ENCODE measurements around the gene GLT1D1.

GLT1D1 gene

DNA sequence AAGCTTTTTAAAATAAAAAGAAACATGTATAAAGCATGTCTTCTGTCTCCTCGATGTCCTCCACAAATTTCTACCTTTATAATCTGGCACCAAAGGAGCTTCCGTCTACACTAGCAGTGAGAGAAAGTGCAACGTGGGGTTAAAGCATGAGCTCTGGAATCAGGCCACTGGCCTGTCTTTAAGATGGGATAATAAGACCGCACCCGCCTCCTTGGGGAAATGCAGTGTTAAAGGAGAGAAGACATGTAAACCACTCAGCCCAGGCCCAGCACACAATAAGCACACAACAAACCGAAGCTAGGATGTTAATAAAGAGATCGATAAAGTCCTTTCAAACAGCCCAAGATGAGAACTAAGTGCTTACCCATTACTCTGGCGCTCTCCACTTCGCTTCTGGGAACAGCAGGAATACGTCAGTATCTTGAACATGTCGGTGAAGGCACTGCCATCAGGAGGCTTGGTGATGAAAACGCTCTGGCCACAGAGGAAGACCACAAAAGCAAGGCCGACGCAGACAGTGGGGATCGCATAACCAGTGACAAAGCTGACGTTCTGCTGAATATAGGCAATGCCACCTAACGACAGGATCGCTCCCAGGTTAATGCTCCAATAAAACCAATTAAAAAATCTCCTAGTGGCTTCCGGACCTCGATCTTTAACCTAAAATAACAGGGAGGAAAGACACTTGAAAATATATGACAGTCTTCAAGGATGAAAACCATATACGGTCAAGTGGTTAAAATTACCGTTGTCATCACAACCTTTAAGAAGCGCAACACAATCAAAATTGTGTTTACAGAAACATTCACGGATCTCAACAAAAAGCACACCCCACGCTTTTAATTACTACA is 38.6 kb upstream of the GLT1D1 start:
- DNase-seq = no peak
- Histone ChIP-seq H3K36me3 (peaks cover 7% of the 10 kb centered on the region), H3K4me1 (no peaks in the 10 kb centered on the region; the same call in 1 of the 2 replicates), H3K27me3 (no peaks in the 10 kb centered on the region), H3K9me3 (no peaks in the 10 kb centered on the region), H3K4me3 (ENCODE audit: low read depth, low read length) (no peak overlapping the region)
- TF ChIP-seq, protein P1, sequence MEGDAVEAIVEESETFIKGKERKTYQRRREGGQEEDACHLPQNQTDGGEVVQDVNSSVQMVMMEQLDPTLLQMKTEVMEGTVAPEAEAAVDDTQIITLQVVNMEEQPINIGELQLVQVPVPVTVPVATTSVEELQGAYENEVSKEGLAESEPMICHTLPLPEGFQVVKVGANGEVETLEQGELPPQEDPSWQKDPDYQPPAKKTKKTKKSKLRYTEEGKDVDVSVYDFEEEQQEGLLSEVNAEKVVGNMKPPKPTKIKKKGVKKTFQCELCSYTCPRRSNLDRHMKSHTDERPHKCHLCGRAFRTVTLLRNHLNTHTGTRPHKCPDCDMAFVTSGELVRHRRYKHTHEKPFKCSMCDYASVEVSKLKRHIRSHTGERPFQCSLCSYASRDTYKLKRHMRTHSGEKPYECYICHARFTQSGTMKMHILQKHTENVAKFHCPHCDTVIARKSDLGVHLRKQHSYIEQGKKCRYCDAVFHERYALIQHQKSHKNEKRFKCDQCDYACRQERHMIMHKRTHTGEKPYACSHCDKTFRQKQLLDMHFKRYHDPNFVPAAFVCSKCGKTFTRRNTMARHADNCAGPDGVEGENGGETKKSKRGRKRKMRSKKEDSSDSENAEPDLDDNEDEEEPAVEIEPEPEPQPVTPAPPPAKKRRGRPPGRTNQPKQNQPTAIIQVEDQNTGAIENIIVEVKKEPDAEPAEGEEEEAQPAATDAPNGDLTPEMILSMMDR (IDR thresholded peaks at IDR 0.05; ENCODE audit: low read depth, low read length) = no peak

DNA sequence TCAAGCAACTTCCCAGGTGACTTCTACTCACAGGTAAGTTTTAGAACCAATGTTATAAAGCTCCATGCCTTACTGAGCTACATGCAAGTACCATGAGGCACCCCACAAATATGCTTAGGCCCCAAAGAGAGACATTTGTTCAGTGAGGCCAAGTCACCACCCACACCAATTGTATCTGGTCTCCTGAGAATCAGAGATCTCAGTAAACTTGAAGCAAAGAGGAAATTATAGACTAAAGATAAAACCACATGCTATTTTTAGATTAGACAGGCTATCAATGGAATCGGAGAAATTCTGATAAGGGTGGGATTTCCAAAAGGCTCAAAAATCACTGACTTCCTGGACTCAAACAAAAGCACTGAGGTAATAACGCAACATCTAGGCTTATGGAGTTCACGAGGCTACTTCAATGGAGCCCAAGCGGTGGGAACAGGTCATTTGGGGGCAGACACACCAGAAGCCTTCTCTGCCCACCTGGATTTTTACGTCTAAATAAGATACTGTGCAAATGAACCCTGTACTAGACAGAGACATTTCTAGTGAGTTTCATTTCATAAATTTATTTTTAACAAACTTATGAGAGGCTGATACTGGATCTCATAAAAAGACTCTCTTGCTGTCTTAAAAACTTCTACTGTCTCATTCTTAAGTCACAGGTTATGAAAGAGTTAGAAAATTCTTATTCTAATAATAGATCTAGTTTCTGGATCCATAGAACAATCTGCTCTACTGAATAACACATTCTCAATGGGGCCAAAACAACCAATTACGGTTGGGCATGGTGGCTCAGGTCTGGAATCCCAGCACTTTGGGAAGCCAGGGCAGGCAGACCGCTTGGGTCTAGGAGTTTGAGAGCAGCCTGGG is 37.3 kb upstream of the GLT1D1 start:
- H3K27me3 ChIP-seq = no peaks in the 10 kb centered on the region
- H3K9me3 ChIP-seq = no peaks in the 10 kb centered on the region
- H3K4me1 ChIP-seq = no peaks in the 10 kb centered on the region; the same call in 1 of the 2 replicates
- TF ChIP-seq, protein P1 (IDR thresholded peaks at IDR 0.05; ENCODE audit: low read depth, low read length) = no peak
- H3K4me3 ChIP-seq (ENCODE audit: low read depth, low read length) = no peak overlapping the region
- peaks cover 7% of the 10 kb centered on the region for H3K36me3 ChIP-seq
- DNase-seq = no peak

DNA sequence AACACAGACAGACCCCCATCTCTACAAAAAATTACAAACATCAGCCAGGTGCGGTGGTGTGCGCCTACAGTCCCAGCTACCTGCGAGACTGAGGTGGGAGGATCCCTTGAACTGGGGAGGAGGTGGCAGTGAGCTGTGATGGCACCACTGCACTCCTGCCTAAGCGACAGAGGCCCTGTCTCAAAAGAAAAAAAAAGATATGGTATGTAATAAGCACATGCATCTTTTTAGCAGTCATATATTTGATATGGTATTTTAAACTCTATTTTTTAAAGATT is 36.7 kb upstream of the GLT1D1 start:
- no peak overlapping the region for H3K4me3 ChIP-seq (ENCODE audit: low read depth, low read length)
- TF ChIP-seq, protein P1 (IDR thresholded peaks at IDR 0.05; ENCODE audit: low read depth, low read length) = no peak
- no peaks in the 10 kb centered on the region; the same call in 1 of the 2 replicates for H3K4me1 ChIP-seq
- DNase-seq = no peak
- no peaks in the 10 kb centered on the region for H3K27me3 ChIP-seq
- H3K9me3 ChIP-seq = no peaks in the 10 kb centered on the region
- peaks cover 10% of the 10 kb centered on the region for H3K36me3 ChIP-seq

DNA sequence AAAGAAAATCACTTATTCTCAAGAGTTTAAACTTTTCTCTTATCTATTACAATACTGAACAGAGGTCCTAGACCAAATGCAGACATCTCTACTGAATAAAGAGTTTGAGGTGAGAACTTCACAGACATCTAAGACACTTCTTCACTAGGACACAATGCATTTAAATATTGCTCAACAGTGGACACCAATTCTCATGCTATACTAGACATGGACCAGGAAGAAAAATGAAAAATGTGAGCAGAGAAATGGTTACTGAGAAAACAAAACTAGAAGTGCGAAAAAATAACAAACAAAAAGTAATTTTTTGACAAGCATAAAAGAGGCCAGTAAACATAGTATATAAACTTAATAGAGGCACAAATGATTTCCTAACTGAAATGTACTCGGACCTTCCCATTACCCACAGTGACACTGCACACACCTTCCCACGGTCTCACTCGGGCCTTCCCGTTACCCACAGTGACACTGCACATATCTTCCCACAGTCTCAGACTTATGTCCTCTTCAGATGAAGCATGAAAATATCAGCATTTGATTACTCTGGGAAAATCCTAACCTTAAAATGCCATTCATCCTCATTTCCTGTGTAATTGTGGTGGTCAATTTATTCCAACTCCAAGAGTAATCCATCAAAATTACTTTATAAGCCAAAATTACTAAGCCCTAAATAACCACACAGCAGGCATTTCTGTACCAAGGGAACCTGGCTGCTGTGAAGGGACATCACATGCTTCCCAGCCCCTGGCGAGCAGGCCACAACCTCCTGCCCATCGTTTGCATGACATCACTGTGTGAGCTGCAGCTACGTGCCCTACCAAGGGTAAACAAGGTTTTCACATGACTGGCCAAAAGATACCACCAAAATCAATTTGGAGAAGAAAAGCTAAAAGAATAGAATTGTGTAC is 35.9 kb upstream of the GLT1D1 start:
- TF ChIP-seq, protein P1 (IDR thresholded peaks at IDR 0.05; ENCODE audit: low read depth, low read length) = no peak
- no peaks in the 10 kb centered on the region for H3K9me3 ChIP-seq
- no peaks in the 10 kb centered on the region; the same call in 1 of the 2 replicates for H3K4me1 ChIP-seq
- no peaks in the 10 kb centered on the region for H3K27me3 ChIP-seq
- peaks cover 11% of the 10 kb centered on the region for H3K36me3 ChIP-seq
- no peak for DNase-seq
- no peak overlapping the region for H3K4me3 ChIP-seq (ENCODE audit: low read depth, low read length)

DNA sequence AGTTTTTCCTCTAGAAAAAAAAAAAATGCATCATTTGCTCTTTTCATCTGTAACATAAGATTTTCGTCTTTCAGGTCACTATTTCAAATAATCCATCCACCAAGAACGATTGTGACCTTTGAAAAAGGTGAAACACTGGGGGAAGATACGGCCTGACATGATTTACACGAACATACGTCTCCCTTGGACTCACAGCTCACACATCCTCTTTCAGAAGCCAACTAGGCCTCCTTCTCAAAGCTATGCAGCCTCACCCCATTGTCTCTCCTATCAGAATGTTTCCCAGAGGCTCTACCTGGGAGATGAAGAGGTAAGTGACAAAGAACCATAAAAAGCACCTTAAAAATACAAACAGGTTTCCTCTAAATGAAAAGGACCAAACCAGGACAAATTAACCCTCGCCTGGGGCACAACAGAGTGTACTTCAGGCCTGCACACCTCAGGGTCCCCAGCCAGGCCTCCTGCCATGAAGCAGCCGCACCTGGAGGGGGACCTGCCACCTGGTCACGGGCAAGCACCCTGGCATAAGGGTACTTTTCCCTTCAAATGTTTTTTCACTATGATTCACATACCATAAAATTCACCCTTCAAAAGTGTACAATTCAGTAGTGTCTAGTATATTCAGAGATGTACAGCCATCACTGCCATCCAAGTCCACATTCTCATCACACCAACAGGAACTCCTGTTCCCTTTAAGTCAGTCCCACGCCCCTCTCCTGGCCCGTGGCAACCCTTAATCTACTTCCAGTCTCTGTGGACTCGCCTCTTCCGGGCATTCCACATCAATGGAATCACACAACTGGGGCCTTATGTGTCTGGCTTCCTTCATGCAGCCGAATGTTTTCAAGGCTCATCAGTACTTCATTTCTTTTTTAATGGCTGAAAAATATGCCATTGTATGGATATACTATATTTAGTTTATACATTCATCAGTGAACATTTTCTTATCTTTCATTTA is 34.9 kb upstream of the GLT1D1 start:
- Histone ChIP-seq H3K4me3 (ENCODE audit: low read depth, low read length) (no peak overlapping the region), H3K27me3 (no peaks in the 10 kb centered on the region), H3K36me3 (peaks cover 13% of the 10 kb centered on the region), H3K4me1 (no peaks in the 10 kb centered on the region; the same call in 1 of the 2 replicates), H3K9me3 (no peaks in the 10 kb centered on the region)
- DNase-seq = no peak
- TF ChIP-seq, protein P1 (IDR thresholded peaks at IDR 0.05; ENCODE audit: low read depth, low read length) = no peak

Data from BE2C (cell line).